IPS-18a (cell line): ENCODE measurements around the gene POLK.
A peak's percentile ranks its signal among the peaks of the same experiment; 100 is the strongest.
"Not testable (repeated sequence)": the region's sequence is repeated elsewhere in the genome, so short reads cannot be mapped to it uniquely, and the experiment has no call there.

ENCODE experiments used
- H3K27ac ChIP-seq: one replicate; pipeline ENCODE4 v1.5.1; 2013; ENCODE audit warnings: low read length
- H3K27me3 ChIP-seq: one replicate; pipeline ENCODE4 v1.6.1; 2013; ENCODE audit warnings: mild to moderate bottlenecking, low read length; ENCODE audit not compliant: control insufficient read depth, insufficient read depth
- H3K36me3 ChIP-seq: one replicate; pipeline ENCODE4 v1.6.1; 2013; ENCODE audit warnings: low read depth, low read length; ENCODE audit not compliant: control insufficient read depth
- H3K4me1 ChIP-seq: one replicate; pipeline ENCODE4 v1.6.1; 2013; ENCODE audit warnings: low read depth, low read length; ENCODE audit not compliant: control insufficient read depth
- H3K4me3 ChIP-seq: one replicate; pipeline ENCODE4 v1.5.1; 2013; ENCODE audit warnings: low read length
- H3K9ac ChIP-seq: one replicate; pipeline ENCODE4 v1.6.1; 2013; ENCODE audit warnings: mild to moderate bottlenecking, low read length, moderate library complexity
- H3K9me3 ChIP-seq: one replicate; pipeline ENCODE4 v1.6.1; 2013; ENCODE audit warnings: low read depth, low read length; ENCODE audit not compliant: control insufficient read depth

Gene POLK

DNA sequence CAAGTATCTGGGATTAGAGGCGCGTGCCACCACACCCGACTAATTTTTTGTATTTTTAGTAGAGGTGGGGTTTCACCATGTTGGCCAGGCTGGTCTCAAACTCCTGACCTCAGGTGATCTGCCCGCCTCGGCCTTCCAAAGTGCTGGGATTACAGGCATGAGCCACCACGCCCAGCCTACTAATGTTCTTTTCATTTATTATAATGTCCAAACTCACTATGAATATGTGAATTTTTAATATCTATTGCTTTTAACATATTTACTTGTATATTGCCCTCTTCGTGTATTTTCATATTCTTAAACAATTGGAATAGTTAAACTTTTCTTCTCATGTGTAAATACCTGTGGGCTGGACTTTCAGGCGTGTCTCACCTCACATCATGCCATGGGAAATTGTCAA is 66.6 kb downstream of the POLK start:
- not testable (repeated sequence) for H3K27ac ChIP-seq, H3K27me3 ChIP-seq, H3K4me3 ChIP-seq, H3K9me3 ChIP-seq, H3K36me3 ChIP-seq, H3K9ac ChIP-seq, H3K4me1 ChIP-seq

DNA sequence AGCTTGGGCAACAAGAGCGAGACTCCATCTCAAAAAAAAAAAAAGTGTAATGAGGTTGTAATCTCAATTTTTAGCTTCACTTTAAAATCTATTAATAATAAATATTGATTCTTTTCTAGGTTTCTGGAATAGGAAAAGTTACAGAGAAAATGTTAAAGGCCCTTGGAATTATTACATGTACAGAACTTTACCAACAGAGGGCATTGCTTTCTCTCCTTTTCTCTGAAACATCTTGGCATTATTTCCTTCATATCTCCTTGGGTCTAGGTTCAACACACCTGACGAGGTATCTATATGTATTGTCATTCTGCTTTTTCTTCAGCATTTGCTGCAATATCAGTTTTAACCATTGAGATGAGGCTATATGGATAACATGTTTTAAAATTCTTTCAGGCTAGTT is 73.0 kb downstream of the POLK start:
- H3K9ac ChIP-seq, result no peak overlapping the region
- H3K9me3 ChIP-seq, result no peaks in the 10 kb centered on the region
- no peak overlapping the region for H3K4me3 ChIP-seq
- no peaks in the 10 kb centered on the region for H3K27me3 ChIP-seq
- no peaks in the 10 kb centered on the region for H3K36me3 ChIP-seq
- H3K27ac ChIP-seq, result no peak overlapping the region
- H3K4me1 ChIP-seq, result peaks cover 7% of the 10 kb centered on the region

DNA sequence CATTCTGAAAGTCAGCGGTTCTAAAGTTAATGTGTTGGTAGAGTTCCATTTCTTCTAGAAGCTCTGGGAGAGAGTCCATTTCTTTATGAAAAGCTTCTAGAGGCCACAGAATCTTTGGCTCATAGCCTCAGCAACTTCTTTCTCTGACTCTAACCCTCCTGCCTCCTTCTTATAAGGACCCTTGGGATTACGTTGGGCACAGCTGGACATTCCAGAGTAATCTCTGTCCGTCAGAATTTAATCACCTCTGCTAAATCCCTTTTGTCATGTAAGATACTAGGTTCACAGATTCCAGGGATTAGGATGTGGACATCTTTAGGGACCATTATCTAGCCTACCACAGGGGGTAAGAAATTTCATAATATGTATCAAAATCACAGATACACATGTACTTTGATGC is 77.0 kb downstream of the POLK start:
- Histone ChIP-seq H3K9me3 (no peaks in the 10 kb centered on the region), H3K4me3 (no peak overlapping the region), H3K9ac (no peak overlapping the region), H3K27ac (no peak overlapping the region), H3K27me3 (no peaks in the 10 kb centered on the region), H3K36me3 (no peaks in the 10 kb centered on the region), H3K4me1 (peaks cover 7% of the 10 kb centered on the region)

DNA sequence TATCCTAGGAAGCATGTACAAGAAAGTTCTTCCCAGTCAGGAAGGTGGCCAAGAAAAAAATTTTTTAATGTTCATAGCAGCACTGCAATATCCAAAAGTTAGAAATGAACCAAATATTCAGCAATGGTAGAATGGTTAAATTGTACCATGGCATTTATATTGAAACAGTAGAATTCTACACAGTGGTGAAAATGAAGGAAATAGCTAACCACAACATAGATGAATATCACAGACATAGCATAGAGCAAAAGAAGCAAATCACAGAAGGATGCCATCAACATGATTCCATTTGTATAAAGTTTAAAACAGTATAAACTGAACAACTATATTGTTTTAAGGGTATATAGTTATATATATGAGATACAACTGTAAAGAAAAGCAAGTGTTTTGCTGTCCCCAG is 88.8 kb downstream of the POLK start:
- H3K27me3 ChIP-seq, result no peaks in the 10 kb centered on the region
- H3K36me3 ChIP-seq, result peaks cover 2% of the 10 kb centered on the region
- no peak overlapping the region for H3K27ac ChIP-seq
- H3K9ac ChIP-seq, result no peak overlapping the region
- H3K4me1 ChIP-seq, result no peaks in the 10 kb centered on the region
- H3K4me3 ChIP-seq, result no peak overlapping the region
- no peaks in the 10 kb centered on the region for H3K9me3 ChIP-seq

DNA sequence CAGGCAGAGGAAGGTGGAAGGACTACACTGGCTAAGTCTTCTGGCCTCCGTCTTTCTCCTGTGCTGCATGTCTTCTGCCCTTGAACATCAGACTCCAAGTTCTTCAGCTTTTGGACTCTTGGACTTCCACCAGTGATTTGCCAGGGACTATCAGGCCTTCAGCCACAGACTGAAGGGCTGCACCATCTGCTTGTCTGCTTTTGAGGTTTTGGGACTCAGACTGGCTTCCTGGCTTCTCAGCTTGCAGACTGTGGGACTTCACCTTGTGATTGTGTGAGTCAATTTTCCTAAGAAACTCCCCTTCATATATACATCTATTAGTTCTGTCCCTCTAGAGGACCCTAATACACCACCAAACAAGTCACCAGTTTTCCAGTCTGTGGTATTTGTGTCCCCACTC is 89.9 kb downstream of the POLK start:
- peaks cover 1% of the 10 kb centered on the region for H3K4me1 ChIP-seq
- H3K9ac ChIP-seq, result no peak overlapping the region
- no peak overlapping the region for H3K4me3 ChIP-seq
- no peak overlapping the region for H3K27ac ChIP-seq
- no peaks in the 10 kb centered on the region for H3K9me3 ChIP-seq
- no peaks in the 10 kb centered on the region for H3K36me3 ChIP-seq
- H3K27me3 ChIP-seq, result no peaks in the 10 kb centered on the region

DNA sequence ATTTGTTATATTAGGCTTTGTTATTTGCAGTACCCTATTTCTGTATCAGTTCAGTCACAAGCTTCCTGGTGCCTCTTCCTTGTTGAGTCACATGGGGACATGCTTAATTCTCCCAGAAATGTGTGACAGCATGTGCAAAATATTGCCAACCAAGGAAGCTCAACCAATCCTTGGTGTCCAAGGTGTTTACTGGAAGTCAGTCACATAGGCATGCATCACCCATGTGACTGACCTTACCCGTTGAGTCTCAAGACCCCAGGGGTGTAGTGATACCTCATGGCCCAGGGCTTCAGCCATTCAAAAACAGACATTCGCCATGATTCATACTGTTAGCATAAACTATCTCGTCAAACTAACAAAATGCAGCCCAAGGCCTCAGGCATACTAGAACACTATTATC is 90.3 kb downstream of the POLK start:
- peaks cover 4% of the 10 kb centered on the region for H3K4me1 ChIP-seq
- H3K27ac ChIP-seq, result no peak overlapping the region
- no peak overlapping the region for H3K9ac ChIP-seq
- H3K27me3 ChIP-seq, result no peaks in the 10 kb centered on the region
- H3K9me3 ChIP-seq, result no peaks in the 10 kb centered on the region
- H3K36me3 ChIP-seq, result no peaks in the 10 kb centered on the region
- no peak overlapping the region for H3K4me3 ChIP-seq

DNA sequence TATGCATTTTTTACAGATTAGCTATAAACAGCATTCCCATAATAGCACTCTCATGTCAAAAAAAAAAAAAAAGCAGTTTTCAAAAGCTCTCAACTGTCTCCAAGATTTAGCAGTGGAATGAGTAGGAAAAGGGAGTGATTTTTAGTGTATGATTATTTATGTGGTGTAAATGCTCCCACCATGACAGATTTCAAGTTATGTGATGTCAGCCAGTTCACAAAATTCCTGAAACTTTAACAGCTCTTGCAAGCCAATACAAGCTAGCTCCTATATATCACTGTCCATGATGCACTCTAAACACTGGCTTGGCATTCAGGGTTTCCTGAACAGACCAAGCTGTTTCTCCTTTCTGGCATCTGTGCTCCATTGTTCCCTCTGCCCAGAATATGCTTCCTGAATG is 91.7 kb downstream of the POLK start:
- Histone ChIP-seq H3K27ac (no peak overlapping the region), H3K4me1 (peaks cover 4% of the 10 kb centered on the region)

DNA sequence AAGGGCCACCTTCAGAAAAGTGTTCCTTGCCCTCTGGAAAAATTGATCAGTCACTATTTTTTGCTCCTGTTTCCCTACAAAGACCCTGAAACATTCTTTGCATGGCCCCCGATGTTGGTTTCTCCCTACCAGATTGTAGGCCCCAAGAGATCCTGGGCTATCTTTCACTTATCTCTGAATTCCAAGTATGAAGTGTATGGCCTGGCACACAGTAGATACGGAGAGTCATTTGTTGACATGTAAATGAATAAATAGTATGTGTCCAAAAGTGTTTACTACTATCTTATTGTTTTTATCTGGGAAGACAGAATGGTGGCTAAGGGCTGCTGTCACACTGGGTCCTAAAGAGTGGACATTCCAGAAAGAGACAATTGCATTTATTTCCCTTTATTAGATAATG is 92.1 kb downstream of the POLK start:
- no peak overlapping the region for H3K27ac ChIP-seq
- no peak overlapping the region for H3K9ac ChIP-seq
- H3K4me3 ChIP-seq, result no peak overlapping the region
- no peaks in the 10 kb centered on the region for H3K27me3 ChIP-seq
- no peaks in the 10 kb centered on the region for H3K36me3 ChIP-seq
- no peaks in the 10 kb centered on the region for H3K9me3 ChIP-seq
- peaks cover 4% of the 10 kb centered on the region for H3K4me1 ChIP-seq

More for the DNA sequence above, 91.7 kb downstream of the POLK start:
- Histone ChIP-seq H3K9me3 (no peaks in the 10 kb centered on the region), H3K9ac (no peak overlapping the region), H3K36me3 (no peaks in the 10 kb centered on the region), H3K4me3 (no peak overlapping the region), H3K27me3 (no peaks in the 10 kb centered on the region)

DNA sequence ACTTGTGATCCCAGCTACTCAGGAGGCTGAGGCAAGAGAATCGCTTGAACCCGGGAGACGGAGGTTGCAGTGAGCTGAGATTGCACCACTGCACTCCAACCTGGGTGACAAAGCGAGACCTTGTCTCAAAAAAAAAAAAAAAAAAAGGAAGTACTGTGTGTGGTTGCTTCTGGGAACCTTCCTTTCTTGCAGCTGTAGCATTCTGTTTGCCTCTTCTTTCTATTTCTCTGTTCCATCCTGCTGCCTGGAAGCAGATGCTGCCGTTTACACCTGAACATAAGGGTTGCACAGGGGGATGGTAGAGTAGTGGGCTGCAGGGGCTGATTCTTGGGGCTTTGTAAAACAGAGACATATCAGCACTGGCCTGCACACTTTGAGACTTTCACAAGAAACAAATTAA is 95.7 kb downstream of the POLK start:
- not testable (repeated sequence) for H3K27me3 ChIP-seq, H3K36me3 ChIP-seq, H3K9ac ChIP-seq

DNA sequence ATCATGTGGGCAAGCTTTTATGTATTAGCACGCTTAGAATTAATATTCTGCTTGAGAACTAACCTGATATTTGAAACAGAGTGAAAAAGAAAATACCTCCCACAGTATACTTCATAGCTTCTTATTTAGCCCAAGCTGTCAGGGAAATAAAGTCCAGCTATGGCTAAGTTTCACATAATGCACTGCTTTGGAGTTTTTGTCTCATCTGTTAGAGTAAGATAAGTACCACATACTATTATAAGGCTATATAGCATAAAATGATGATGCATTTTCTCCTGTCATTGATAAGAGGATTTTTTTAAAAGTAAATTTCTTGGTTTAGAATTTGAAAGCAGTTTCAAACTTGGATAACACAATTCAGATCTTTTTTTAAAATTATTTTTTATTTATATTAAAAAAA is 97.2 kb downstream of the POLK start:
- Histone ChIP-seq H3K9ac (no peak overlapping the region), H3K27me3 (no peaks in the 10 kb centered on the region), H3K4me3 (no peak overlapping the region), H3K4me1 (peaks cover 15% of the 10 kb centered on the region), H3K27ac (no peak overlapping the region), H3K36me3 (no peaks in the 10 kb centered on the region), H3K9me3 (no peaks in the 10 kb centered on the region)

More for the DNA sequence above, 95.7 kb downstream of the POLK start:
- not testable (repeated sequence) for H3K27ac ChIP-seq, H3K4me3 ChIP-seq, H3K9me3 ChIP-seq
- peaks cover 15% of the 10 kb centered on the region for H3K4me1 ChIP-seq

DNA sequence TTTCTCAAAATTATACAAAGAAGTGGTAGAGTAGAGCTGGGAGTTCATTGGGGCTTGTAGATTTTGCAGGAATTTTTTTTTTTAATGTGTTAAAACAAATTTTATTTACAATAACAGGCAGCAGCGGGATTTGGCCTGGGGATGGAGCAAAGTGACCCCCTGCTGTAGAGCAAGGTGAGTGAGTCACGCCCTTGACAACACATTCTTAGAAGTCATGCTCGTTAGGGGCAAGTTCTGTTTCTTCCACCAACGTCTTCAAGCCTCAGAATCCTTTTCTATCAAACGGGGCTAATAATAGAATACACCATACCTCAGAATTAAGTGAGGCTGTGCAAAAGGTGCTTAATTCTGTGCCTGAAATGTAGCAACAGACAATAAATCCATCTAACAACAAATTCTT is 98.5 kb downstream of the POLK start:
- H3K27ac ChIP-seq, result no peak overlapping the region
- no peaks in the 10 kb centered on the region for H3K36me3 ChIP-seq
- peak overlapping the region; percentile 9 for H3K4me3 ChIP-seq

DNA sequence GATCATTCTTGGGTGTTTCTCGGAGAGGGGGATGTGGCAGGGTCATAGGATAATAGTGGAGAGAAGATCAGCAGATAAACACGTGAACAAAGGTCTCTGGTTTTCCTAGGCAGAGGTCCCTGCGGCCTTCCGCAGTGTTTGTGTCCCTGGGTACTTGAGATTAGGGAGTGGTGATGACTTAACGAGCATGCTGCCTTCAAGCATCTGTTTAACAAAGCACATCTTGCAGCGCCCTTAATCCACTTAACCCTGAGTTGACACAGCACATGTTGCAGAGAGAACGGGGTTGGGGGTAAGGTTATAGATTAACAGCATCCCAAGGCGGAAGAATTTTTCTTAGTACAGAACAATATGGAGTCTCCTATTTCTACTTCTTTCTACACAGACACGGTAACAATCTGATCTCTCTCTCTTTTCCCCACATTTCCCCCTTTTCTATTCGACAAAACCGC is 99.2 kb downstream of the POLK start:
- H3K9me3 ChIP-seq, H3K27me3 ChIP-seq, H3K36me3 ChIP-seq, H3K27ac ChIP-seq: not testable (repeated sequence)
- peak overlapping the region; percentile 28 for H3K9ac ChIP-seq
- peak overlapping the region; percentile 66 for H3K4me3 ChIP-seq
- H3K4me1 ChIP-seq, result peaks cover 15% of the 10 kb centered on the region

More for the DNA sequence above, 98.5 kb downstream of the POLK start:
- no peaks in the 10 kb centered on the region for H3K9me3 ChIP-seq
- peaks cover 15% of the 10 kb centered on the region for H3K4me1 ChIP-seq
- H3K9ac ChIP-seq, result no peak overlapping the region
- H3K27me3 ChIP-seq, result no peaks in the 10 kb centered on the region
